Panc1 (cell line): Measurements from ENCODE around the gene CYP2C8.

ENCODE experiments used
- CTCF ChIP-seq: fragments of 450-650 bp; IDR thresholded peaks from 2 replicates; pipeline ENCODE4 v1.5.1; 2017; ENCODE audit warnings: mild to moderate bottlenecking
- POLR2AphosphoS5 ChIP-seq: IDR thresholded peaks from 2 replicates; pipeline ENCODE4 v1.6.1; 2012; ENCODE audit warnings: mild to moderate bottlenecking, low read depth, low read length, moderate library complexity
- SIN3A ChIP-seq: IDR thresholded peaks from 2 replicates; pipeline ENCODE4 v1.6.1; 2012; ENCODE audit warnings: low read depth, mild to moderate bottlenecking, low read length, moderate library complexity, borderline replicate concordance; ENCODE audit not compliant: insufficient read depth
- TF ChIP-seq, protein P1 (sequence below), 2 experiments: IDR thresholded peaks; 2 replicates each; pipeline ENCODE4 v1.6.1; 2011 to 2012; ENCODE audit warnings: low read depth in 2 of 2, control low read depth in 1 of 2, low read length in 1 of 2, mild to moderate bottlenecking in 1 of 2, moderate library complexity in 1 of 2; ENCODE audit not compliant: insufficient read depth in 1 of 2

DNA sequence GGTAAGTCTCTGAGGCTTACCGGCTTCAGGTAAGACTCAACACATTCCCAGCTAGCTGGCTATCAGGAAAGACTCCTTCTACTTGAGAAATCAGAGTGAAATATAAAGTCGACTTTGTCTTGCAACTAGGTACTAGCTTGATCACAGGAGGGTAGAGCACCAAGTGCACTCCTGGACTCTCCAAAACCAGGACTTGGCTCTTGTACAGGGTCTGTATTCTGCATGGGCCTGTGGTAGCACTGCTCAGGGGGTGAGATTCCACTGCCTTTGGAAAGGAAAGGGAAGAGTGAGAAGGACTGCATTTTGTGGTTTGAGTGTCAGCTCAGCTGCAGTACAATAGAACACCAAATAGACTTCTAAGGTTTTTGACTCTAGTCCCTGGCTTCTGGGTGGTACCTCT is 19.4 kb downstream of the CYP2C8 start:
- no peak for TF ChIP-seq CTCF
- TF ChIP-seq, protein P1, sequence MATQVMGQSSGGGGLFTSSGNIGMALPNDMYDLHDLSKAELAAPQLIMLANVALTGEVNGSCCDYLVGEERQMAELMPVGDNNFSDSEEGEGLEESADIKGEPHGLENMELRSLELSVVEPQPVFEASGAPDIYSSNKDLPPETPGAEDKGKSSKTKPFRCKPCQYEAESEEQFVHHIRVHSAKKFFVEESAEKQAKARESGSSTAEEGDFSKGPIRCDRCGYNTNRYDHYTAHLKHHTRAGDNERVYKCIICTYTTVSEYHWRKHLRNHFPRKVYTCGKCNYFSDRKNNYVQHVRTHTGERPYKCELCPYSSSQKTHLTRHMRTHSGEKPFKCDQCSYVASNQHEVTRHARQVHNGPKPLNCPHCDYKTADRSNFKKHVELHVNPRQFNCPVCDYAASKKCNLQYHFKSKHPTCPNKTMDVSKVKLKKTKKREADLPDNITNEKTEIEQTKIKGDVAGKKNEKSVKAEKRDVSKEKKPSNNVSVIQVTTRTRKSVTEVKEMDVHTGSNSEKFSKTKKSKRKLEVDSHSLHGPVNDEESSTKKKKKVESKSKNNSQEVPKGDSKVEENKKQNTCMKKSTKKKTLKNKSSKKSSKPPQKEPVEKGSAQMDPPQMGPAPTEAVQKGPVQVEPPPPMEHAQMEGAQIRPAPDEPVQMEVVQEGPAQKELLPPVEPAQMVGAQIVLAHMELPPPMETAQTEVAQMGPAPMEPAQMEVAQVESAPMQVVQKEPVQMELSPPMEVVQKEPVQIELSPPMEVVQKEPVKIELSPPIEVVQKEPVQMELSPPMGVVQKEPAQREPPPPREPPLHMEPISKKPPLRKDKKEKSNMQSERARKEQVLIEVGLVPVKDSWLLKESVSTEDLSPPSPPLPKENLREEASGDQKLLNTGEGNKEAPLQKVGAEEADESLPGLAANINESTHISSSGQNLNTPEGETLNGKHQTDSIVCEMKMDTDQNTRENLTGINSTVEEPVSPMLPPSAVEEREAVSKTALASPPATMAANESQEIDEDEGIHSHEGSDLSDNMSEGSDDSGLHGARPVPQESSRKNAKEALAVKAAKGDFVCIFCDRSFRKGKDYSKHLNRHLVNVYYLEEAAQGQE (IDR thresholded peaks at IDR 0.05; ENCODE audit: insufficient read depth in 1 of 2, low read depth in 2 of 2, low read length in 1 of 2), result no peak
- TF ChIP-seq POLR2AphosphoS5, result no peak
- TF ChIP-seq SIN3A, result no peak
